GM21825 (cell line): ENCODE results near the gene PPP2R5A.
"Not testable (repeated sequence)": the region's sequence is repeated elsewhere in the genome, so short reads cannot be mapped to it uniquely, and the experiment has no call there.

ENCODE experiments used
- ATAC-seq: cut with Tn5 transposase; IDR thresholded peaks from one replicate; pipeline ENCODE4 v1.9.1; 2021; ENCODE audit warnings: mild to moderate bottlenecking, moderate library complexity; ENCODE audit not compliant: unreplicated experiment

The PPP2R5A gene

GRCh38 chr1:212351588-212352362 is 66.6 kb downstream of the PPP2R5A start:
- no peak for ATAC-seq

- no peak for ATAC-seq
These were observed 68.0 kb downstream of the PPP2R5A start for GRCh38 chr1:212353181-212353580.

GRCh38 chr1:212354464-212354863 is 69.3 kb downstream of the PPP2R5A start:
- no peak for ATAC-seq

- ATAC-seq = no peak
These were observed 70.2 kb downstream of the PPP2R5A start for GRCh38 chr1:212355230-212355969.

- no peak for ATAC-seq
These were observed 74.7 kb downstream of the PPP2R5A start for GRCh38 chr1:212359794-212360479.

- ATAC-seq = no peak
These were observed 79.8 kb downstream of the PPP2R5A start for GRCh38 chr1:212364985-212365384.

- ATAC-seq = no peak
These were observed 81.7 kb downstream of the PPP2R5A start for GRCh38 chr1:212366901-212367300.

- peak; percentile 27 for ATAC-seq
These were observed 82.4 kb downstream of the PPP2R5A start for GRCh38 chr1:212367474-212368072.

GRCh38 chr1:212368073-212368484 is 82.9 kb downstream of the PPP2R5A start:
- ATAC-seq = peak; percentile 82

- no peak for ATAC-seq
These were observed 90.8 kb downstream of the PPP2R5A start for GRCh38 chr1:212375986-212376385.

GRCh38 chr1:212377644-212378043 is 92.4 kb downstream of the PPP2R5A start:
- ATAC-seq = no peak

- no peak for ATAC-seq
These were observed 94.2 kb downstream of the PPP2R5A start for GRCh38 chr1:212379366-212379765.

GRCh38 chr1:212381397-212382035 is 96.3 kb downstream of the PPP2R5A start:
- no peak for ATAC-seq

- ATAC-seq = no peak
These were observed 100.8 kb downstream of the PPP2R5A start for GRCh38 chr1:212386029-212386428.

- no peak for ATAC-seq
These were observed 103.9 kb downstream of the PPP2R5A start for GRCh38 chr1:212388985-212389716.

GRCh38 chr1:212395678-212396437 is 110.6 kb downstream of the PPP2R5A start:
- not testable (repeated sequence) for ATAC-seq

GRCh38 chr1:212396638-212397037 is 111.4 kb downstream of the PPP2R5A start:
- no peak for ATAC-seq

- ATAC-seq = no peak
These were observed 112.0 kb downstream of the PPP2R5A start for GRCh38 chr1:212397171-212397570.

GRCh38 chr1:212401042-212401441 is 115.8 kb downstream of the PPP2R5A start:
- ATAC-seq = no peak
